DND-41 (cell line): ENCODE measurements around the gene GLB1L.

Source experiments
- ATAC-seq: fragments of 200-7000 bp; cut with Tn5 transposase; 3 replicates; pipeline ENCODE4 v1.9.1; 2021; ENCODE audit warnings: low read depth; ENCODE audit not compliant: insufficient read depth
- DNase-seq: peaks from one replicate; pipeline ENCODE4 v3.0.0-alpha.2; 2020
- H2AFZ ChIP-seq: 2 replicates; pipeline ENCODE4 v1.6.0; 2012; ENCODE audit warnings: low read depth, low read length
- H3K27ac ChIP-seq: 2 replicates; pipeline ENCODE4 v1.5.1; 2012; ENCODE audit warnings: low read length, inconsistent platforms
- H3K27me3 ChIP-seq: fragments of 200-600 bp; sonication (generic); 2 replicates; pipeline ENCODE4 v1.6.0; 2012; ENCODE audit warnings: low read length, mild to moderate bottlenecking, inconsistent platforms; ENCODE audit not compliant: insufficient read depth, poor library complexity
- H3K36me3 ChIP-seq: 2 replicates; pipeline ENCODE4 v1.5.1; 2012; ENCODE audit warnings: low read length, inconsistent platforms; ENCODE audit not compliant: insufficient read depth
- H3K4me1 ChIP-seq: 2 replicates; pipeline ENCODE4 v1.5.1; 2012; ENCODE audit warnings: mild to moderate bottlenecking, low read length; ENCODE audit not compliant: insufficient read depth
- H3K4me2 ChIP-seq: 2 replicates; pipeline ENCODE4 v1.6.0; 2012; ENCODE audit warnings: mild to moderate bottlenecking, moderate library complexity, low read length, inconsistent platforms; ENCODE audit not compliant: insufficient read depth
- H3K4me3 ChIP-seq, 2 experiments: fragments of 200-600 bp in 1 of 2; shearing (Covaris generic) in 1 of 2; 2 replicates each; pipeline ENCODE4 v1.5.1; 2012 to 2016; ENCODE audit warnings: inconsistent platforms in 2 of 2, low read length in 2 of 2, mild to moderate bottlenecking in 2 of 2, low read depth in 1 of 2, moderate library complexity in 1 of 2
- H3K79me2 ChIP-seq: 2 replicates; pipeline ENCODE4 v1.6.0; 2012; ENCODE audit warnings: low read length, inconsistent platforms; ENCODE audit not compliant: insufficient read depth
- H3K9ac ChIP-seq: 2 replicates; pipeline ENCODE4 v1.6.0; 2012; ENCODE audit warnings: low read depth, mild to moderate bottlenecking, inconsistent platforms, low read length, moderate library complexity
- H3K9me3 ChIP-seq: 2 replicates; pipeline ENCODE4 v1.5.1; 2012; ENCODE audit warnings: low read length, moderate library complexity, mild to moderate bottlenecking, inconsistent platforms; ENCODE audit not compliant: insufficient read depth, severe bottlenecking
- H4K20me1 ChIP-seq: 2 replicates; pipeline ENCODE4 v1.6.0; 2012; ENCODE audit warnings: low read length; ENCODE audit not compliant: insufficient read depth
- CTCF ChIP-seq: IDR thresholded peaks from 2 replicates; pipeline ENCODE4 v1.5.1; 2012; ENCODE audit warnings: borderline replicate concordance, low read length, moderate library complexity, mild to moderate bottlenecking; ENCODE audit not compliant: poor library complexity, severe bottlenecking; ENCODE audit errors: extremely low read depth
- EZH2 ChIP-seq: IDR thresholded peaks from 3 replicates; pipeline ENCODE4 v1.6.1; 2012; ENCODE audit warnings: borderline replicate concordance, low read depth, mild to moderate bottlenecking, moderate library complexity, low read length, inconsistent platforms; ENCODE audit not compliant: severe bottlenecking

GLB1L gene

GRCh38 chr2:219272995-219273394 is 27.8 kb upstream of the GLB1L start:
- no peak overlapping the region for H3K4me3 ChIP-seq
- DNase-seq (no peak), ATAC-seq (no peak)
- no peaks in the 10 kb centered on the region for H3K79me2 ChIP-seq
- H3K4me1 ChIP-seq, result peaks cover 7% of the 10 kb centered on the region
- no peak overlapping the region for H3K27ac ChIP-seq
- peaks cover 4% of the 10 kb centered on the region; the same call in 1 of the 2 replicates for H4K20me1 ChIP-seq
- no peak overlapping the region for H2AFZ ChIP-seq
- no peak overlapping the region for H3K4me2 ChIP-seq
- no peaks in the 10 kb centered on the region for H3K36me3 ChIP-seq
- H3K9ac ChIP-seq, result no peak overlapping the region
- no peak for TF ChIP-seq CTCF
- TF ChIP-seq EZH2, result no peak
- peaks cover 12% of the 10 kb centered on the region for H3K27me3 ChIP-seq
- H3K9me3 ChIP-seq, result no peaks in the 10 kb centered on the region

- peaks cover under 1% of the 10 kb centered on the region for H3K4me1 ChIP-seq
- no peak for TF ChIP-seq CTCF
- no peak for TF ChIP-seq EZH2
- no peak overlapping the region for H3K4me2 ChIP-seq
- ATAC-seq, result no peak
- no peaks in the 10 kb centered on the region for H3K9me3 ChIP-seq
- no peak overlapping the region for H3K27ac ChIP-seq
- no peaks in the 10 kb centered on the region for H3K79me2 ChIP-seq
- H4K20me1 ChIP-seq, result peaks cover 1% of the 10 kb centered on the region; the same call in 1 of the 2 replicates
- H3K36me3 ChIP-seq, result no peaks in the 10 kb centered on the region
- H3K4me3 ChIP-seq, result no peak overlapping the region
- H3K27me3 ChIP-seq, result peaks cover 12% of the 10 kb centered on the region
- DNase-seq, result no peak
- no peak overlapping the region for H3K9ac ChIP-seq
- H2AFZ ChIP-seq, result no peak overlapping the region
These were observed 27.1 kb upstream of the GLB1L start for GRCh38 chr2:219272356-219272755.

GRCh38 chr2:219271021-219271420 is 25.8 kb upstream of the GLB1L start:
- H3K79me2 ChIP-seq, result no peaks in the 10 kb centered on the region
- no peaks in the 10 kb centered on the region for H3K36me3 ChIP-seq
- H3K27me3 ChIP-seq, result peaks cover 12% of the 10 kb centered on the region
- no peak overlapping the region for H3K27ac ChIP-seq
- no peaks in the 10 kb centered on the region for H3K9me3 ChIP-seq
- H3K4me2 ChIP-seq, result no peak overlapping the region
- ATAC-seq (no peak), DNase-seq (no peak)
- no peak overlapping the region for H3K4me3 ChIP-seq
- H3K9ac ChIP-seq, result no peak overlapping the region
- H4K20me1 ChIP-seq, result no peaks in the 10 kb centered on the region
- no peaks in the 10 kb centered on the region for H3K4me1 ChIP-seq
- no peak for TF ChIP-seq CTCF
- no peak for TF ChIP-seq EZH2
- no peak overlapping the region for H2AFZ ChIP-seq

DNA sequence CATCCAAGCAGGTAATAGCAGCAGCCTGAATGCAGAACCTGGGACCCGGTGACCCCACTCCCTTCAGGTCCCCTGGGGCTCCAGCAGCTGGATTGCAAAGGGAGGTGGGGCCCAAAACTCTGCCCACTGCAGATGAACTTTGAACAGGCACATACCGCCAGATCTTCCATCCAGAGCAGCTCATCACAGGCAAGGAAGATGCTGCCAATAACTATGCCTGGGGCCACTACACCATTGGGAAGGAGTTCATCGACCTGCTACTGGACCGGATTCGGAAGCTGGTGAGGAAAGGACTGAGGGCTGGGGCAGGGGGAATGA is 24.8 kb upstream of the GLB1L start:
- H3K36me3 ChIP-seq, result no peaks in the 10 kb centered on the region
- DNase-seq, result no peak
- no peak overlapping the region for H3K9ac ChIP-seq

More for the DNA sequence above, 24.8 kb upstream of the GLB1L start:
- ATAC-seq, result no peak
- no peaks in the 10 kb centered on the region for H3K79me2 ChIP-seq
- H3K4me1 ChIP-seq, result no peaks in the 10 kb centered on the region
- no peak overlapping the region for H2AFZ ChIP-seq
- no peaks in the 10 kb centered on the region for H4K20me1 ChIP-seq
- no peak overlapping the region for H3K4me3 ChIP-seq
- TF ChIP-seq EZH2, result no peak
- TF ChIP-seq CTCF, result no peak
- peaks cover 12% of the 10 kb centered on the region for H3K27me3 ChIP-seq
- no peak overlapping the region for H3K4me2 ChIP-seq
- H3K27ac ChIP-seq, result no peak overlapping the region
- no peaks in the 10 kb centered on the region for H3K9me3 ChIP-seq
